Memory B cell (primary cell): ENCODE results near the gene GOPC.

Experiments
- ATAC-seq: fragments of 150-1000 bp; cut with Tn5 transposase; 2 replicates; pipeline ENCODE4 v1.10.0; 2021; ENCODE audit warnings: low read depth, mild to moderate bottlenecking, moderate library complexity
- DNase-seq, 2 donors: peaks; one replicate each; pipeline ENCODE4 v3.0.0; 2022; ENCODE audit warnings: low spot score in 2 of 2
- H3K27ac Mint-ChIP-seq: one replicate; pipeline ENCODE4 v1.8.0; 2022; ENCODE audit warnings: mild to moderate bottlenecking, moderate library complexity, mixed read lengths
- H3K27me3 Mint-ChIP-seq: one replicate; pipeline ENCODE4 v1.8.0; 2022; ENCODE audit warnings: mixed read lengths
- H3K36me3 Mint-ChIP-seq: one replicate; pipeline ENCODE4 v1.8.0; 2022; ENCODE audit warnings: mild to moderate bottlenecking, mixed read lengths
- H3K4me1 Mint-ChIP-seq: one replicate; pipeline ENCODE4 v1.8.0; 2022; ENCODE audit warnings: mixed read lengths
- H3K4me3 Mint-ChIP-seq: one replicate; pipeline ENCODE4 v1.8.0; 2022; ENCODE audit warnings: mild to moderate bottlenecking, moderate library complexity, mixed read lengths
- H3K9me3 Mint-ChIP-seq: one replicate; pipeline ENCODE4 v1.8.0; 2022; ENCODE audit warnings: mixed read lengths

Gene GOPC

GRCh38 chr6:117607511-117607910, 5.2 kb upstream of the GOPC start:
- H3K9me3 Mint-ChIP-seq: no peaks in the 10 kb centered on the region
- H3K27ac Mint-ChIP-seq: no peak overlapping the region
- H3K4me1 Mint-ChIP-seq: peaks cover 11% of the 10 kb centered on the region
- H3K4me3 Mint-ChIP-seq: peak overlapping the region; percentile 45
- DNase-seq: no peak
- H3K36me3 Mint-ChIP-seq: no peaks in the 10 kb centered on the region
- no peak for ATAC-seq
- peaks cover 7% of the 10 kb centered on the region for H3K27me3 Mint-ChIP-seq

- Mint-ChIP-seq H3K9me3 (no peaks in the 10 kb centered on the region), H3K4me3 (peak overlapping the region; percentile 66), H3K27me3 (peaks cover 4% of the 10 kb centered on the region), H3K27ac (peak overlapping the region; percentile 1), H3K4me1 (peaks cover 19% of the 10 kb centered on the region), H3K36me3 (no peaks in the 10 kb centered on the region)
- DNase-seq (peak; percentile 30 to 52), ATAC-seq (peak; percentile 43)
Measured at GRCh38 chr6:117605169-117605826, 3.0 kb upstream of the GOPC start.

GRCh38 chr6:117603821-117604220, 1.5 kb upstream of the GOPC start:
- no peak for ATAC-seq
- no peak for DNase-seq
- Mint-ChIP-seq H3K36me3 (no peaks in the 10 kb centered on the region), H3K27me3 (peaks cover 4% of the 10 kb centered on the region), H3K9me3 (no peaks in the 10 kb centered on the region), H3K4me3 (no peak overlapping the region), H3K27ac (no peak overlapping the region), H3K4me1 (peaks cover 27% of the 10 kb centered on the region)

DNA sequence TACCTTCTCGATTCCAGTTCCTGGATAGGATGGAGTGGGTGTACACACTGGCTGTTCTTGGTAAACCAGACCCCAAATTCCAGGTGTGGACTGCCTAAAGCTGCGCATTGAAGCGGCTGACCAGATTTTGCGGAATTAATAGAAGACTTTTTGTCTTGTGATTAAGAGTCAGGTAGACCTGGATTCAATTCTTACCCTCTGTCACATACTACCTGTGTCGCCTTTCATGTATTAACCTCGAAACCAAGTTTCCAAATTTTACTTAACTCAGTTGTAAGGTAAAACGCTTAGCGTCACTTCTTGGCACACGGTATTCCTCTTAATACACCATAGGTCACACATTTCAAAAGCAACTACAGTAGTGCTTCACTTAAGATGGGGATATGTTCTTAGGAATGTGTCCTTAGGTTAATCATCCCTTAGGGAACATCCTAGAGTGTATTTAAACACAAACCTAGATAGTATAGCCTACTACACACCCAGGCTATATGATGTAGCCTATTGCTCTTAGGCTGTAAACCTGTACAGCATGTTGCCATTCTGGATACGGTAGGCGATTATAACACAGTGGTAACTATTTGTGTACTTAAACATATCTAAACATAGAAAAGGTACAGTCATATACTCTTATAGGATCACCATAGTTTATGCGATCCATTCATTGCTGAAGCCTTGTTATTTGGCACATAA, 733 bp upstream of the GOPC start:
- Mint-ChIP-seq H3K9me3 (no peaks in the 10 kb centered on the region), H3K4me1 (peaks cover 27% of the 10 kb centered on the region), H3K4me3 (peak overlapping the region; percentile 98), H3K36me3 (no peaks in the 10 kb centered on the region), H3K27ac (peak overlapping the region; percentile 93), H3K27me3 (peaks cover 4% of the 10 kb centered on the region)
- DNase-seq (no peak), ATAC-seq (no peak)

- Mint-ChIP-seq H3K27ac (peak overlapping the region; percentile 93), H3K4me1 (peaks cover 24% of the 10 kb centered on the region), H3K36me3 (peaks cover 3% of the 10 kb centered on the region), H3K9me3 (no peaks in the 10 kb centered on the region), H3K4me3 (peak overlapping the region; percentile 98), H3K27me3 (no peaks in the 10 kb centered on the region)
- DNase-seq: no peak
- ATAC-seq: no peak
Measured at GRCh38 chr6:117601811-117602150, 530 bp downstream of the GOPC start.

- no peak for ATAC-seq
- H3K4me3 Mint-ChIP-seq: peak overlapping the region; percentile 46
- peaks cover 7% of the 10 kb centered on the region for H3K36me3 Mint-ChIP-seq
- H3K9me3 Mint-ChIP-seq: no peaks in the 10 kb centered on the region
- no peak for DNase-seq
- H3K27ac Mint-ChIP-seq: no peak overlapping the region
- peaks cover 28% of the 10 kb centered on the region for H3K4me1 Mint-ChIP-seq
- H3K27me3 Mint-ChIP-seq: no peaks in the 10 kb centered on the region
Measured at GRCh38 chr6:117600008-117600743, 2.1 kb downstream of the GOPC start.

- Mint-ChIP-seq H3K27me3 (no peaks in the 10 kb centered on the region), H3K27ac (no peak overlapping the region), H3K36me3 (peaks cover 7% of the 10 kb centered on the region), H3K4me1 (peaks cover 21% of the 10 kb centered on the region), H3K4me3 (no peak overlapping the region), H3K9me3 (no peaks in the 10 kb centered on the region)
- ATAC-seq (no peak), DNase-seq (no peak)
Measured at GRCh38 chr6:117597755-117598154, 4.6 kb downstream of the GOPC start.

- H3K36me3 Mint-ChIP-seq: peaks cover 12% of the 10 kb centered on the region
Measured at GRCh38 chr6:117595099-117595923, 7.0 kb downstream of the GOPC start.

DNA sequence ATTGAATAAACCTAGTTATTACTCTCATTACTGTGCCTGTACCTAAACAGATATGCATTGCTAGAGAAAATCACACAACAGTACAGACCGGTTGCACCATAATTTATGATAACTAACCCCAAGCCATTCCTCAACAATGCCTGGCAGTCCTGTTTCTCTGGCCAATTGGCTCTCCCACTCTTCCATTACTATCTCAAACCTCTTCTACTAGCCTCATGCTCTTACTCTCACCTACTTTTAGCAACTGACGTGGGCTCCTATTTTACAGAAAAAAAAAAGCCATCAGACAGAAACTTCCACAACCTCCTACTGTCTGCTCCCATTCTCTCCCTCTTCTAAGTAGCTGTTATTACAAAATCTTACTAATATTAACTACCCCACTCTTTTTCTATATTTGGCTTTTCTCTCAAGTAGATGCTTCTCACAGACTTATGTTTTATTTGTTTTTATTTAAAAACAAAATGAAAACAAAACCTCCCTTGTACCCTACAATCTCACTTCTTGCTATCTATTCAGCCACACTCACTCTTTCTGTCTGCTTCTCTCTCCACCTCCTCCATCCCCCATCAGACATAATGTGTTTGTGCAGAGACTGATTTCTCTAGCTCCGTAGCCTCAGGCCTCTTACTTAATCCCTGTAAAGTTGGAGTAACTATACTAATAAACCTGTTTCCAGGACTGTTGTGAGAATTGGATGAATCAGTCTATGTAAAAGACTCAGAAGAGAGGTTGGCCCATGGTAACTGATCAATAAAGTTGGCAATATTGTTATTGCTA, 9.1 kb downstream of the GOPC start:
- no peak overlapping the region for H3K4me3 Mint-ChIP-seq
- no peaks in the 10 kb centered on the region for H3K9me3 Mint-ChIP-seq
- ATAC-seq: no peak
- peaks cover 15% of the 10 kb centered on the region for H3K36me3 Mint-ChIP-seq
- DNase-seq: no peak
- H3K27me3 Mint-ChIP-seq: no peaks in the 10 kb centered on the region
- H3K27ac Mint-ChIP-seq: no peak overlapping the region
- H3K4me1 Mint-ChIP-seq: peaks cover 9% of the 10 kb centered on the region

More at GRCh38 chr6:117595099-117595923, 7.0 kb downstream of the GOPC start:
- DNase-seq (no peak), ATAC-seq (no peak)
- H3K4me1 Mint-ChIP-seq: peaks cover 17% of the 10 kb centered on the region
- no peaks in the 10 kb centered on the region for H3K27me3 Mint-ChIP-seq
- H3K27ac Mint-ChIP-seq: no peak overlapping the region
- no peak overlapping the region for H3K4me3 Mint-ChIP-seq
- no peaks in the 10 kb centered on the region for H3K9me3 Mint-ChIP-seq

DNA sequence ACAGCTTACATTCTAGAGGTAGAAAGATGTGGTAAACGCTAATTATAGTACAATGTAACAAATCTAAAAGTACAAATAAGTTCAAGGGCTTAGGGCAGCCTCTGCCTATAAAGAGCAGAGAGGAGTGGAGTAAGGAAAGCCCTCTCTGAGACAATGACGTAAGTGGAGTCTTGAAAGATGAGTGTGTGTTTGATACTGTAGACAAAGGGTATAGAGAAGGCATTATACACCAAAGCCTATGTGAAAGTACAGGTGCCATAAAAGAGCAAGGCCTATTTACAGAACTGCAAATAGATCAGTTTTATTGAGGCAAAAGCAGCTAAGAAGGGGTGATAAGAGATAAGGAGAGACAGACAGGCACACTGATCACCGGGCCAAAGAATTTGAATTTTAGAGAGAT, 10.9 kb downstream of the GOPC start:
- DNase-seq: no peak
- H3K36me3 Mint-ChIP-seq: peaks cover 17% of the 10 kb centered on the region
- ATAC-seq: no peak
- peak overlapping the region; percentile 0 for H3K27ac Mint-ChIP-seq
- no peak overlapping the region for H3K4me3 Mint-ChIP-seq
- H3K4me1 Mint-ChIP-seq: peaks cover 13% of the 10 kb centered on the region
- no peaks in the 10 kb centered on the region for H3K9me3 Mint-ChIP-seq
- no peaks in the 10 kb centered on the region for H3K27me3 Mint-ChIP-seq

DNA sequence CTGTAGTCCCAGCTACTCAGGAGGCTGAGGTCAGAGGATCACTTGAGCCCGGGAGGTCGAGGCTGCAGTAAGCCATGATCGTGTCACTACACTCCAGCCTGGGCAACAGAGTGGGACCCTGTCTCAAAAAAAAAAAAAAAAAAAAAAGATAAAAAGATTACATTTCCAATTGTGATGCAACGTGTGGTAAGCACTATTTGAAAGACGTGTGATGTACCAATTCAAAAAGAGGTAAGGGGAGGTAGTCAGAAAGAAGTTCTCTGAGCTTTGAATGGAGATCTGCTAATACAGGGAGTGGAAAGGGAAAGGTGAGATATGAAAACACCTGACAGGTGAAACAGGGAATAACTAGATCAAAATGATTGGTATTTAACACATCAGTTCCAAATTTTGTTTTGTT, 11.9 kb downstream of the GOPC start:
- no peak overlapping the region for H3K4me3 Mint-ChIP-seq
- no peak overlapping the region for H3K27ac Mint-ChIP-seq
- H3K36me3 Mint-ChIP-seq: peaks cover 12% of the 10 kb centered on the region
- H3K9me3 Mint-ChIP-seq: no peaks in the 10 kb centered on the region
- no peak for ATAC-seq
- DNase-seq: no peak
- no peaks in the 10 kb centered on the region for H3K27me3 Mint-ChIP-seq
- peaks cover 11% of the 10 kb centered on the region for H3K4me1 Mint-ChIP-seq

GRCh38 chr6:117585647-117586046, 16.7 kb downstream of the GOPC start:
- Mint-ChIP-seq H3K27ac (no peak overlapping the region), H3K27me3 (no peaks in the 10 kb centered on the region), H3K4me3 (no peak overlapping the region), H3K36me3 (peaks cover 19% of the 10 kb centered on the region), H3K9me3 (no peaks in the 10 kb centered on the region), H3K4me1 (peaks cover 20% of the 10 kb centered on the region)
- no peak for ATAC-seq
- DNase-seq: no peak

DNA sequence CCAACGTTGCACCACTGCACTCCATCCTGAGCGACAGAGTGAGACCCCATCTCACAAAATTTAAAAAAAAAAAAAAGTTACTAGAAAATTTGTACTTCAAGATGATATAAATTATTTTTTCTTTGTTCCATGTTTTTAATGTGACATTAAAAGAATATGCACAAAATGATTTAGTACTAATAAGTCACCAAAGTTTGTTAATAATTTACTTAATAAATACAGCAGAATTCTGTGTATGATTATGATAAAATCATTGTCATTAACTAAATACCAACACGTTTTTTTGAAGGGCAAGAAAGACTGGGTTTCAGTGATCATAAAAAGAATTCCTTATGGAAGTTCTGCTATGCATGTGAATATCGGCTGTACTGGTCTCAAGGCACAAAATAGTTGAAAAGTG, 28.1 kb downstream of the GOPC start:
- Mint-ChIP-seq H3K27ac (no peak overlapping the region), H3K27me3 (no peaks in the 10 kb centered on the region), H3K36me3 (peaks cover 17% of the 10 kb centered on the region), H3K4me3 (no peak overlapping the region), H3K4me1 (no peaks in the 10 kb centered on the region), H3K9me3 (no peaks in the 10 kb centered on the region)
- ATAC-seq (no peak), DNase-seq (no peak)
